ENCODE data around the gene MTA2. TPM values are rescaled to one million over a fixed set of nuclear protein-coding genes. Genes with fewer than 3 reads are reported as not detected.
A peak's percentile ranks its signal among the peaks of the same experiment; 100 is the strongest.
"Not testable (repeated sequence)": the region's sequence is repeated elsewhere in the genome, so short reads cannot be mapped to it uniquely, and the experiment has no call there.

MTA2 gene
- total RNA-seq, 1 experiment from 2014 or later, result 135 TPM

DNA sequence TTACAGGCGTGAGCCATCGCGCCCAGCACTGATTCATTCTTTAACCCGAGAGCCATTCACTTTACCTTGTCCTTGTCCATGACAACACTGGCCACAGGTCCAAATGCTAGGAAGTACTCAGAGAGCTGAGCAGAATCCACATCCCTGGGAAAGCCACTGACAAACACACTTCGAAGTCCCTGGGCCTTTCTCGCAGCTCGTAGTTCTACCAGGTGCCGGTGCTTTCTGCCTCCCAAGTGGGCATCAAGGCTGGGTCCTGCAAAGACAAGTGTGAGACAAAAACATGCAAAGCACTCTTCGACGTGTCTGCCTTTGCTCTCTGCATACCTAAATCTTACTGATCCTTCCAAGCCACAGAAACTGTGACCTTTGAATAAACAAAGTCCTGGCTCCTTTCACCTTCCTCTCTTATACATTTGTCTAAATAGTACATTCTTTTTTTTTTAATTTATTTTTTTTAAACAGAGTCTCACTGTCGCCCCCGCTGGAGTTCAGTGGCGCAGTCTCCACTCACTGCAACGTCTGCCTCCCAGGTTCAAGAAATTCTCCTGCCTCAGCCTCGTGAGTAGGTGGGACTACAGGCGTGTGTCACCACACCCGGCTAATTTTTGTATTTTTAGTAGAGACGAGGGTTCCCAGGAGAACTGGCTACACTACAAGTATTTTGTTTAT lies 12.6 kb downstream of the MTA2 start:
- Histone ChIP-seq H3K9me3 (no peaks in the 10 kb centered on the region), H3K4me3 (ENCODE audit: low read depth, low read length) (no peak overlapping the region), H3K36me3 (ENCODE audit: control insufficient read depth, insufficient read depth, low read length) (peaks cover 9% of the 10 kb centered on the region), H3K27me3 (replicated peaks; ENCODE audit: control insufficient read depth, insufficient read depth, low read length) (no peaks in the 10 kb centered on the region), H3K4me1 (peaks cover 36% of the 10 kb centered on the region)
- Mint-ChIP-seq H3K4me3 (ENCODE audit: unreplicated experiment) (no peak overlapping the region), H3K27me3 (ENCODE audit: insufficient read depth, unreplicated experiment) (no peaks in the 10 kb centered on the region), H3K27ac (ENCODE audit: unreplicated experiment) (no peak overlapping the region), H3K4me1 (ENCODE audit: low read depth, unreplicated experiment) (peaks cover 18% of the 10 kb centered on the region), H3K9me3 (ENCODE audit: unreplicated experiment) (no peaks in the 10 kb centered on the region), H3K36me3 (ENCODE audit: insufficient read depth, unreplicated experiment) (peaks cover 78% of the 10 kb centered on the region)
- TF ChIP-seq, protein P1, sequence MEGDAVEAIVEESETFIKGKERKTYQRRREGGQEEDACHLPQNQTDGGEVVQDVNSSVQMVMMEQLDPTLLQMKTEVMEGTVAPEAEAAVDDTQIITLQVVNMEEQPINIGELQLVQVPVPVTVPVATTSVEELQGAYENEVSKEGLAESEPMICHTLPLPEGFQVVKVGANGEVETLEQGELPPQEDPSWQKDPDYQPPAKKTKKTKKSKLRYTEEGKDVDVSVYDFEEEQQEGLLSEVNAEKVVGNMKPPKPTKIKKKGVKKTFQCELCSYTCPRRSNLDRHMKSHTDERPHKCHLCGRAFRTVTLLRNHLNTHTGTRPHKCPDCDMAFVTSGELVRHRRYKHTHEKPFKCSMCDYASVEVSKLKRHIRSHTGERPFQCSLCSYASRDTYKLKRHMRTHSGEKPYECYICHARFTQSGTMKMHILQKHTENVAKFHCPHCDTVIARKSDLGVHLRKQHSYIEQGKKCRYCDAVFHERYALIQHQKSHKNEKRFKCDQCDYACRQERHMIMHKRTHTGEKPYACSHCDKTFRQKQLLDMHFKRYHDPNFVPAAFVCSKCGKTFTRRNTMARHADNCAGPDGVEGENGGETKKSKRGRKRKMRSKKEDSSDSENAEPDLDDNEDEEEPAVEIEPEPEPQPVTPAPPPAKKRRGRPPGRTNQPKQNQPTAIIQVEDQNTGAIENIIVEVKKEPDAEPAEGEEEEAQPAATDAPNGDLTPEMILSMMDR (IDR thresholded peaks at IDR 0.05; ENCODE audit: insufficient read depth in 1 of 2, low read depth in 1 of 2, low read length in 1 of 2, severe bottlenecking in 1 of 2, unreplicated experiment in 1 of 2), result peak; percentile 33 to 37
- POLR2A ChIA-PET, result interaction anchor here (0.9 to 1.7 kb wide), 3 partner anchors 15 to 36 kb away, joined by 3 to 7 read pairs (median 3); partner anchors contain the start of gene EEF1G
- DNase-seq, result peak in 1 of 2 experiments; percentile 43
- CTCF ChIA-PET, result interaction anchor here (0.8 to 1.2 kb wide), 2 partner anchors 15 to 164 kb away, joined by 3 to 6 read pairs; partner anchors contain the start of gene EEF1G
- no TSS peak for BruUV-seq (replicated peaks)
- intact Hi-C loops (cut with micrococcal nuclease; ENCODE audit: unreplicated experiment), result no loop called here

DNA sequence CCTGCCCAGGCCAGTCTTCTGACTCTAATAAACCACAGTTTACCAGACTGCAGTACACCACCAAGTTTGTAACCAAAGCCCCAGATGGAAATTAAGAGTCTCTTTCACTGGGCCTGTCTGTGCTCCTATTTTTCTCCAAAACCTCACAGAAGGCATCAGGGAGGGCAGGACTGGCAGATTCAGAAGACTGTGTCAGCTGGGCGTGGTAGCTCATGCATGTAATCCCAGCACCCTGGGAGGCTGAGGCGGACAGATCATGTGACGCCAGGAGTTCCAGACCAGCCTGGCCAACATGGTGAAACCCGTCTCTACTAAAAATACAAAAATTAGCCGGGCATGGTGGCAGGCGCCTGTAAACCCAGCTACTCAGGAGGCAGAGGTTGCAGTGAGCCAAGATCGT lies 16.3 kb downstream of the MTA2 start:
- H3K27me3 Mint-ChIP-seq (ENCODE audit: insufficient read depth, unreplicated experiment); H3K9me3 Mint-ChIP-seq (ENCODE audit: unreplicated experiment); BruUV-seq (replicated peaks); H3K27ac Mint-ChIP-seq (ENCODE audit: unreplicated experiment); H3K27me3 ChIP-seq (replicated peaks; ENCODE audit: control insufficient read depth, insufficient read depth, low read length); H3K4me3 ChIP-seq (ENCODE audit: low read depth, low read length); DNase-seq; H3K9me3 ChIP-seq; H3K36me3 ChIP-seq (ENCODE audit: control insufficient read depth, insufficient read depth, low read length); CTCF ChIA-PET; intact Hi-C loops (cut with micrococcal nuclease; ENCODE audit: unreplicated experiment); H3K4me3 Mint-ChIP-seq (ENCODE audit: unreplicated experiment): not testable (repeated sequence)
- H3K4me1 ChIP-seq, result peaks cover 24% of the 10 kb centered on the region
- peaks cover 68% of the 10 kb centered on the region for H3K36me3 Mint-ChIP-seq (ENCODE audit: insufficient read depth, unreplicated experiment)
- POLR2A ChIA-PET, result interaction anchor here (1.0 kb wide), 1 partner anchor 11 kb away, joined by 3 read pairs; the partner anchor contains the start of gene EEF1G
- peaks cover 17% of the 10 kb centered on the region for H3K4me1 Mint-ChIP-seq (ENCODE audit: low read depth, unreplicated experiment)

DNA sequence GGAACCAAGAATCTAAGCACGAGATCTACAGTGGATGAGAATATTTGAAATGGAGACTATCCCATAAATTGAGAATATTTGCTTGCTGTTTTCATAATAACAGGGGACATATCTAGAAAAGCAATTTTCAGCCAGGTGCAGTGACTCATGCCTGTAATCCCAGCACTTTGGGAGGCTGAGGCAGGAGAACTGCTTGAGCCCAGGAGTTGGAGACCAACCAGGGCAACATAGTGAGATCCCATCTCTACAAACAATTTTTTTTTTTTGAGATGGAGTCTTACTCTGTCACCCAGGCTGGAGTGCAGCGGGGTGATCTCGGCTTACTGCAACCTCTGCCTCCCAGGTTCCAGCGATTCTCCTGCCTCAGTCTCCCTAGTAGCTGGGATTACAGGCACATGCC lies 19.9 kb downstream of the MTA2 start:
- H3K4me3 Mint-ChIP-seq (ENCODE audit: unreplicated experiment); H3K4me1 ChIP-seq; H3K27ac Mint-ChIP-seq (ENCODE audit: unreplicated experiment); POLR2A ChIA-PET; H3K4me3 ChIP-seq (ENCODE audit: low read depth, low read length); H3K27me3 Mint-ChIP-seq (ENCODE audit: insufficient read depth, unreplicated experiment); H3K9me3 ChIP-seq; H3K27me3 ChIP-seq (replicated peaks; ENCODE audit: control insufficient read depth, insufficient read depth, low read length); H3K9me3 Mint-ChIP-seq (ENCODE audit: unreplicated experiment); DNase-seq; H3K36me3 ChIP-seq (ENCODE audit: control insufficient read depth, insufficient read depth, low read length); BruUV-seq (replicated peaks); intact Hi-C loops (cut with micrococcal nuclease; ENCODE audit: unreplicated experiment): not testable (repeated sequence)
- H3K4me1 Mint-ChIP-seq (ENCODE audit: low read depth, unreplicated experiment), result peaks cover 16% of the 10 kb centered on the region
- H3K36me3 Mint-ChIP-seq (ENCODE audit: insufficient read depth, unreplicated experiment), result peaks cover 75% of the 10 kb centered on the region
- CTCF ChIA-PET, result interaction anchor here (1.0 kb wide), 1 partner anchor 10 kb away, joined by 4 read pairs; the partner anchor contains the start of gene TUT1

DNA sequence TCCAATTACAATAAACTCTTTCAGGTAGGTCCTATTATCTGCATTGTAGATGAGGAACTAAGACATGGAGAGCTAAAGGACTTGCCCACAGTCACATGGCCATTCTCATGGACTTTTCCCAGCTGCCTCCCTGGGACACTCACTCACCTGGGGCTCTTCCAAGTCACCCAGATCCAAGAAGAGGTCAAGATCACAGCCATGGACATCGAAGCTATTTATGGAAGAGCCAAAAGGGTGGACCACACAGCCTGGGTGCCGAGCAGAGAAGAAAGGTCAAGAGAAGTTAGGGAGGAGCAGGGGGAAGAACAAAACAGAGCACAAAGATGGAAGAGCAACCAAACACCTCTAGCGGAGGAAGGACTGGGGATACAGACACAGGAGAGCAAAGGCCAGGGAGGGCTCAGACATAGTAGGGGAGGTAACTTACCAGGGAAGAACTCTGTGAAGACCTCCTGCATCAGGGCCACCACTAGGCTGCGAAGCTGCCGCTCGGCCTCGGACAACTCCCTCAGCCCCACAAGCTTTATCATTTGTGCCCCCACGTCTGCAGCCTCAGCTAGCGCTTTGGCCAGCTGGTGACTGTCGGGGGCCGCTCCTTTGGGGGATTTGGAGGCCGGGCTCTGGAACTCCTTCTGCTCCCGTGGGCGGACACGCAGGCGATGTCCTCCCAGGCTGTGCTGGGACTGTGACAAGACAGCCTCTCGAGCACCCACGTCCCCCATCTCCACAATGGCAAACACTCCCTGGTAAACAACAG lies 20.5 kb downstream of the MTA2 start:
- intact Hi-C loops (cut with micrococcal nuclease; ENCODE audit: unreplicated experiment), result no loop called here
- H3K36me3 Mint-ChIP-seq (ENCODE audit: insufficient read depth, unreplicated experiment), result peaks cover 76% of the 10 kb centered on the region
- CTCF ChIA-PET, result interaction anchor here (1.0 kb wide), 1 partner anchor 10 kb away, joined by 4 read pairs; the partner anchor contains the start of gene TUT1

More for the DNA sequence above, 20.5 kb downstream of the MTA2 start:
- Histone ChIP-seq H3K4me3 (ENCODE audit: low read depth, low read length) (no peak overlapping the region), H3K4me1 (no peaks in the 10 kb centered on the region), H3K36me3 (ENCODE audit: control insufficient read depth, insufficient read depth, low read length) (peaks cover 5% of the 10 kb centered on the region; the same call in 1 of the 2 replicates), H3K9me3 (no peaks in the 10 kb centered on the region), H3K27me3 (replicated peaks; ENCODE audit: control insufficient read depth, insufficient read depth, low read length) (no peaks in the 10 kb centered on the region)
- POLR2A ChIA-PET, result interaction anchor here (0.5 kb wide), 1 partner anchor 82 kb away, joined by 3 read pairs; no protein-coding TSS in a partner anchor
- no peak for DNase-seq
- BruUV-seq (replicated peaks), result no TSS peak
- TF ChIP-seq, protein P1 (IDR thresholded peaks at IDR 0.05; ENCODE audit: insufficient read depth in 1 of 2, low read depth in 1 of 2, low read length in 1 of 2, severe bottlenecking in 1 of 2, unreplicated experiment in 1 of 2), result no peak
- Mint-ChIP-seq H3K27me3 (ENCODE audit: insufficient read depth, unreplicated experiment) (no peaks in the 10 kb centered on the region), H3K4me3 (ENCODE audit: unreplicated experiment) (no peak overlapping the region), H3K27ac (ENCODE audit: unreplicated experiment) (no peak overlapping the region), H3K9me3 (ENCODE audit: unreplicated experiment) (no peaks in the 10 kb centered on the region), H3K4me1 (ENCODE audit: low read depth, unreplicated experiment) (peaks cover 22% of the 10 kb centered on the region)

Measured in Caco-2 (cell line).